ENCODE measurements around the gene UBA3. TPM values are rescaled to one million over a fixed set of nuclear protein-coding genes. Genes with fewer than 3 reads are reported as not detected.

Gene UBA3
- total RNA-seq, 1 experiment from 2014 or later = 45.6 TPM

DNA sequence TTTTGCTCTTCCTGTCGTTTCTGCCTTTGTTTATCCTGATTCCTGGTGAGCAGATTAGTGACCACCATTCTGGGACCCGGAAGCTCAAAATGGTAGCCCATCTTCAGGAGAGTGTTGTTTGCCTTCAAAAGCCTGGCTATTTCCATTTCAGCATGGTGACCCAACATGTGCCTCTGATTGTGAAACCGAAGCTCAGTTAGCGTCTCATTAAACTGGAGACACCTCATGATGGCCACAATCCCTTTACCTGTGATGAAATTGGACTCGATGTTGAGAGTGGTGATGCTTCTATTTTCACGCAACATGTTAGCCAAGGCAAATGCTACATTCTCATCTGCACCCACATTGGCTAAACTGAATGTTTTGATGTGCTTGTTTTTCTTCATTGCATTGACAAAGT is 39.0 kb upstream of the UBA3 start:
- intact Hi-C loops (cut with micrococcal nuclease) = no loop called here
- no TSS peak for BruUV-seq (replicated peaks)
- POLR2A ChIA-PET = no interaction called here

More for the DNA sequence above, 39.0 kb upstream of the UBA3 start:
- Histone ChIP-seq H3K27ac (ENCODE audit: low read depth, low read length) (no peak overlapping the region), H3K79me2 (ENCODE audit: insufficient read depth, low read length) (no peaks in the 10 kb centered on the region), H3K27me3 (ENCODE audit: insufficient read depth, low read length) (no peaks in the 10 kb centered on the region), H3K9me3 (ENCODE audit: control insufficient read depth in 1 of 2, insufficient read depth in 1 of 2, low read depth in 1 of 2, low read length in 2 of 2) (no peaks in the 10 kb centered on the region), H3K36me3 (ENCODE audit: control insufficient read depth in 1 of 2, insufficient read depth in 2 of 2, low read length in 2 of 2) (no peaks in the 10 kb centered on the region), H3K9me2 (ENCODE audit: insufficient read depth) (no peaks in the 10 kb centered on the region), H3K4me3 (replicated peaks in 1 of 2; ENCODE audit: low read depth in 1 of 2, low read length in 2 of 2) (no peak overlapping the region), H3K4me1 (ENCODE audit: control insufficient read depth in 1 of 2, insufficient read depth in 2 of 2, low read length in 2 of 2) (peaks cover 0 to 21% of the 10 kb centered on the region in 2 experiments; a peak in 3 of 4 replicates), H3K4me2 (ENCODE audit: low read length) (no peak overlapping the region), H4K20me1 (ENCODE audit: insufficient read depth) (no peaks in the 10 kb centered on the region), H3K9ac (ENCODE audit: low read length) (no peak overlapping the region), H2AFZ (ENCODE audit: low read depth, low read length, poor library complexity, severe bottlenecking) (no peak overlapping the region)
- CTCF ChIA-PET = interaction anchor here (3.2 kb wide), 1 partner anchor 187 kb away, joined by 15 read pairs; no protein-coding TSS in a partner anchor
- TF ChIP-seq ELF1 (IDR thresholded peaks at IDR 0.05; ENCODE audit: borderline replicate concordance, low read depth) = no peak
- TF ChIP-seq JUND (IDR thresholded peaks at IDR 0.05) = no peak
- TF ChIP-seq POLR2AphosphoS5 (IDR thresholded peaks at IDR 0.05; ENCODE audit: low read depth, low read length) = no peak
- no peak for TF ChIP-seq FOSL1 (IDR thresholded peaks at IDR 0.05; ENCODE audit: low read depth)
- TF ChIP-seq, protein P1, sequence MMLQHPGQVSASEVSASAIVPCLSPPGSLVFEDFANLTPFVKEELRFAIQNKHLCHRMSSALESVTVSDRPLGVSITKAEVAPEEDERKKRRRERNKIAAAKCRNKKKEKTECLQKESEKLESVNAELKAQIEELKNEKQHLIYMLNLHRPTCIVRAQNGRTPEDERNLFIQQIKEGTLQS (IDR thresholded peaks at IDR 0.05) = no peak
- TF ChIP-seq, protein P2, sequence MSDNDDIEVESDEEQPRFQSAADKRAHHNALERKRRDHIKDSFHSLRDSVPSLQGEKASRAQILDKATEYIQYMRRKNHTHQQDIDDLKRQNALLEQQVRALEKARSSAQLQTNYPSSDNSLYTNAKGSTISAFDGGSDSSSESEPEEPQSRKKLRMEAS (IDR thresholded peaks at IDR 0.05) = no peak
- no peak for TF ChIP-seq ZFX (IDR thresholded peaks at IDR 0.05)
- TF ChIP-seq SRF (IDR thresholded peaks at IDR 0.05; ENCODE audit: low read depth) = no peak
- TF ChIP-seq, protein P3, sequence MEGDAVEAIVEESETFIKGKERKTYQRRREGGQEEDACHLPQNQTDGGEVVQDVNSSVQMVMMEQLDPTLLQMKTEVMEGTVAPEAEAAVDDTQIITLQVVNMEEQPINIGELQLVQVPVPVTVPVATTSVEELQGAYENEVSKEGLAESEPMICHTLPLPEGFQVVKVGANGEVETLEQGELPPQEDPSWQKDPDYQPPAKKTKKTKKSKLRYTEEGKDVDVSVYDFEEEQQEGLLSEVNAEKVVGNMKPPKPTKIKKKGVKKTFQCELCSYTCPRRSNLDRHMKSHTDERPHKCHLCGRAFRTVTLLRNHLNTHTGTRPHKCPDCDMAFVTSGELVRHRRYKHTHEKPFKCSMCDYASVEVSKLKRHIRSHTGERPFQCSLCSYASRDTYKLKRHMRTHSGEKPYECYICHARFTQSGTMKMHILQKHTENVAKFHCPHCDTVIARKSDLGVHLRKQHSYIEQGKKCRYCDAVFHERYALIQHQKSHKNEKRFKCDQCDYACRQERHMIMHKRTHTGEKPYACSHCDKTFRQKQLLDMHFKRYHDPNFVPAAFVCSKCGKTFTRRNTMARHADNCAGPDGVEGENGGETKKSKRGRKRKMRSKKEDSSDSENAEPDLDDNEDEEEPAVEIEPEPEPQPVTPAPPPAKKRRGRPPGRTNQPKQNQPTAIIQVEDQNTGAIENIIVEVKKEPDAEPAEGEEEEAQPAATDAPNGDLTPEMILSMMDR (IDR thresholded peaks at IDR 0.05 in 2 of 3, conservative IDR thresholded peaks at IDR 0.05 in 1 of 3; ENCODE audit: borderline replicate concordance in 1 of 3, insufficient read depth in 1 of 3, low read depth in 2 of 3, low read length in 2 of 3) = no peak
- TF ChIP-seq ZNF274 (IDR thresholded peaks at IDR 0.05; ENCODE audit: low read depth, low read length) = no peak
- no peak for TF ChIP-seq YY1 (IDR thresholded peaks at IDR 0.05; ENCODE audit: extremely low read depth, insufficient replicate concordance, low read depth, low read length)
- TF ChIP-seq SP1 (IDR thresholded peaks at IDR 0.05; ENCODE audit: low read depth) = no peak
- TF ChIP-seq POLR2A (IDR thresholded peaks at IDR 0.05; ENCODE audit: borderline replicate concordance, extremely low read depth, insufficient read depth, insufficient read length) = no peak
- TF ChIP-seq EZH2 (IDR thresholded peaks at IDR 0.05) = no peak
- DNase-seq (ENCODE audit: low read depth, low spot score) (no peak), ATAC-seq (no peak)
- RAD21 ChIA-PET (ENCODE audit: low non-redundant PET in 1 of 2, low total read pairs in 2 of 2, uncharacterized antibody in 2 of 2, unreplicated experiment in 2 of 2) = no interaction called here

Measured in HCT116 (cell line).